GM12872 (cell line): ENCODE measurements around the gene TCF4.

Experiments
- TF ChIP-seq, protein P1 (sequence below): IDR thresholded peaks from 3 replicates; pipeline ENCODE4 v1.5.1; 2011; ENCODE audit warnings: low read depth, mild to moderate bottlenecking, low read length, moderate library complexity; ENCODE audit not compliant: insufficient read depth

Gene TCF4

DNA sequence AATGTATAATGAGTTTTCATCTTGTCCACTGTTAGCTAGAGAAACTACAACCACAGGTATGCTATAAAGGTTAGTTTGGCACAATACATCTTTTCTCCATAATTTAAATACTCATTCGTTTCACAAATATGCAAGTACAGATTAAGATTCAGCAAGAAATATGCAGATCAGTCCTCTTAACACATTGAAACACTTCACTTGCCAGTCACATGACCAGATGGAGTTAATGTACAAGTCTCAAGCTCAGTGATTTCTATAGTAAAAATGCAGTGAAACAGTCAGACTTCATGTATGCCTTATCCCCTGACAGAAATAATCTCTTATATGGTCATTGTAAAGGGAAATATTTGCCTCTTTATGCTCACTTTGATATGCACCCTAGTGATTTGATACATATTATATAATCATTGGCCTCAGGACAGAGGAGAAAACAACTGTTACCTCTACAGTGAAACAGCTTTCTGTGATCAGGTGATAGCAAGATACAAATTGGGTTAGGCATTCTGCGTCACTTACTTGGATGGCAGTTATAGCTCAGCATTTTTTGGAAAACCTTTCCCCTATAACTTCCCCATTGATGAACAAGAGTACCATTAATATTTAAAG, 104.6 kb downstream of the TCF4 start:
- TF ChIP-seq, protein P1, sequence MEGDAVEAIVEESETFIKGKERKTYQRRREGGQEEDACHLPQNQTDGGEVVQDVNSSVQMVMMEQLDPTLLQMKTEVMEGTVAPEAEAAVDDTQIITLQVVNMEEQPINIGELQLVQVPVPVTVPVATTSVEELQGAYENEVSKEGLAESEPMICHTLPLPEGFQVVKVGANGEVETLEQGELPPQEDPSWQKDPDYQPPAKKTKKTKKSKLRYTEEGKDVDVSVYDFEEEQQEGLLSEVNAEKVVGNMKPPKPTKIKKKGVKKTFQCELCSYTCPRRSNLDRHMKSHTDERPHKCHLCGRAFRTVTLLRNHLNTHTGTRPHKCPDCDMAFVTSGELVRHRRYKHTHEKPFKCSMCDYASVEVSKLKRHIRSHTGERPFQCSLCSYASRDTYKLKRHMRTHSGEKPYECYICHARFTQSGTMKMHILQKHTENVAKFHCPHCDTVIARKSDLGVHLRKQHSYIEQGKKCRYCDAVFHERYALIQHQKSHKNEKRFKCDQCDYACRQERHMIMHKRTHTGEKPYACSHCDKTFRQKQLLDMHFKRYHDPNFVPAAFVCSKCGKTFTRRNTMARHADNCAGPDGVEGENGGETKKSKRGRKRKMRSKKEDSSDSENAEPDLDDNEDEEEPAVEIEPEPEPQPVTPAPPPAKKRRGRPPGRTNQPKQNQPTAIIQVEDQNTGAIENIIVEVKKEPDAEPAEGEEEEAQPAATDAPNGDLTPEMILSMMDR: no peak

GRCh38 chr18:55479656-55480420, 108.2 kb downstream of the TCF4 start:
- TF ChIP-seq, protein P1: no peak

DNA sequence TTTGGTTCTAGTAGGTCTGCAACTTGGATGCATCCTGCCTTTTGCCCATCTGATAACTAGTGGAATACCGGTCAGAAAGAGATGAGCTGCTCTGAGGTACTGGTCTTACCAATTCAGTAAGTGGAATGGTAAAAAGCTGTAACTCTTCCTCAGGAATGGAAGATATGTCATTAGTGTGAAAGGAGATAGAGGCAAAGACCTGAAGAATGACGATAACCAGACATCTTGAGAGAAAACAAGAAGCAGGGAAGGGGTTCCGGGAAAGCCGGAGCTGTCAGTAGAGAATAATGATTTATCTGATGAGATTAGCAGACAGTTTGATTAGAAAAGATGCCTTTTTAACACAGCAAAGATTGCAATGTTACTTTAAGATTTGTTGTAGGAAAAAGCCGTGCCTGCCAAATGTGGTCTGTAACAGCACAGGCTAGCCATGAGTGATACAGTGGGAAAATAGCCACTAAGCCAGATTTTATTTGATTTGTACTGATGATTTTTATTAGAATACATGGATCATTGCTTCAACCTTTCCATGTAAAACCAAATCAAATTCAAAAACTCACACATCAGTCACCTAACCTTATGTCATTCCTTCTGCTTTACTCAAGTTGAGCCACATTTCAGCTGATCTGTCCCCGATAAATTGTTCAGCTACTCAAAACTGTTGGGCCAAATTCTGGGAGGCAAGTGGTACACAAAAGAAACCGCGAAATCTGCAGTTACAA, 110.0 kb downstream of the TCF4 start:
- TF ChIP-seq, protein P1: no peak

DNA sequence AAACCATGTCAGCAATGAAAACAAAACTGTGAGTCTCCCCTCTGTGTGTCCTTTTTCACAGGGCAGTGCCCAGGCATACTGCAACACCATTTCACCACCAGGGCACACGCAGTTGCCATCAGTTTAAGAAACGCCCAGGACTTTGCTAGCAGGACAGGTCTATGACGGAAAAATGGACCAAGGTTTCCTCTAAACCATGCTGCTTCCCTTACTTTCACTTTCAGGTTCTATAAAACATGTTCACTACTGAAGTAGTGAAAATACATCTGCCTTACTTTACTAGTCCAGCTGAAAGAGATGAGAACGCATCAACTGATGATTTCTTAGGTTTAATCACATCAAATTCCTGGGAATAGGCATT, 110.5 kb downstream of the TCF4 start:
- TF ChIP-seq, protein P1: peak; percentile 21; the same call in 1 of the 3 replicates

DNA sequence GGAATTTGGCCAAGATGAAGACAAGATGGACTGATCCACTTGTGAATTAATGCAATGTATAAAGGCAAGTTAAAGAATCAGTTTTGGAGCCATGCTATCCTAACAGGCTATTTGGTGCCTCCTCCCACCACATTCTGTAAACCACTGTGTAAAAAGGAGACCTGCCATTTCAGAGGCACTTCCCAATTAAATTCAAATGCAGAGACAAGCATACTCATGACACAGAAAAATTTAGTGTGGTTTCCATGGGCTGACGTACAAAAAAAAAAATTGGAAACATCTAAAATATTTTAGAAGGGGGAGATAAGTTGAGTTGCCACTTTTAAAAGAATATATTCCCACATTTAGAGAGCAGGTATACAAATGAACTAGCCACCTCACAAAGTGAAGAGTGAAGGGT, 112.1 kb downstream of the TCF4 start:
- TF ChIP-seq, protein P1: no peak

DNA sequence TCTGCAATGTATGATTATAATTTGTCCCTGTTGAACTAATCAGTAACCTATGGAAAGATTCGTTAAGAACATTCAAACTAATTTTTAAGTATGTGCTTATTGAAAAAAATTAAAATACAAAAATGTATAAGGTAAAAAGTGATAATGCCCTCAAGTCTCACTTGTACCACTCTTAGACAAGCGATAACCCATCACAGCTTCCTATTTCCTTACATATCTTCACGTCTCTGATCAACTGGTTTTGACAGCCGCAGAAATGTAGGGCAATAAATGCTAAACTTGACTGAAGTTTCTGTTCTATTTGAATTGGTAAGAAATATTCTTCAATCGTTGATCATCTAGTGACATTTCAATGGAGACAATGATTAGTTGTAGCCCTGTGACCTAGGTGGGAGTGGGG, 112.5 kb downstream of the TCF4 start:
- TF ChIP-seq, protein P1: no peak

- TF ChIP-seq, protein P1: no peak
These were observed 114.4 kb downstream of the TCF4 start for GRCh38 chr18:55473560-55473959.
